ENCODE data around the gene DSTN.

Gene DSTN

GRCh38 chr20:17613328-17614175, 43.7 kb downstream of the DSTN start:
- no peak for DNase-seq

GRCh38 chr20:17614176-17614811, 44.4 kb downstream of the DSTN start:
- no peak for DNase-seq

GRCh38 chr20:17614812-17615644, 45.2 kb downstream of the DSTN start:
- no peak for DNase-seq

GRCh38 chr20:17615645-17616479, 46.0 kb downstream of the DSTN start:
- DNase-seq = no peak

- no peak for DNase-seq
These were observed 46.8 kb downstream of the DSTN start for GRCh38 chr20:17616480-17617211.

GRCh38 chr20:17617212-17617867, 47.5 kb downstream of the DSTN start:
- peak; percentile 30 for DNase-seq

- no peak for DNase-seq
These were observed 48.2 kb downstream of the DSTN start for GRCh38 chr20:17617868-17618672.

GRCh38 chr20:17618673-17619013, 48.8 kb downstream of the DSTN start:
- no peak for DNase-seq

GRCh38 chr20:17619351-17620093, 49.6 kb downstream of the DSTN start:
- no peak for DNase-seq

GRCh38 chr20:17620371-17621228, 50.7 kb downstream of the DSTN start:
- DNase-seq = no peak

GRCh38 chr20:17621229-17621968, 51.5 kb downstream of the DSTN start:
- DNase-seq = no peak

- DNase-seq = no peak
These were observed 52.4 kb downstream of the DSTN start for GRCh38 chr20:17622086-17622850.

GRCh38 chr20:17622851-17623508, 53.1 kb downstream of the DSTN start:
- no peak for DNase-seq

GRCh38 chr20:17624070-17624469, 54.2 kb downstream of the DSTN start:
- no peak for DNase-seq

GRCh38 chr20:17624551-17625245, 54.8 kb downstream of the DSTN start:
- no peak for DNase-seq
